GM18517 (cell line): ENCODE data around the gene MPST.

ENCODE experiments used
- ATAC-seq: cut with Tn5 transposase; IDR thresholded peaks from one replicate; pipeline ENCODE4 v1.9.1; 2021; ENCODE audit warnings: mild to moderate bottlenecking, moderate library complexity; ENCODE audit not compliant: unreplicated experiment

MPST gene

DNA sequence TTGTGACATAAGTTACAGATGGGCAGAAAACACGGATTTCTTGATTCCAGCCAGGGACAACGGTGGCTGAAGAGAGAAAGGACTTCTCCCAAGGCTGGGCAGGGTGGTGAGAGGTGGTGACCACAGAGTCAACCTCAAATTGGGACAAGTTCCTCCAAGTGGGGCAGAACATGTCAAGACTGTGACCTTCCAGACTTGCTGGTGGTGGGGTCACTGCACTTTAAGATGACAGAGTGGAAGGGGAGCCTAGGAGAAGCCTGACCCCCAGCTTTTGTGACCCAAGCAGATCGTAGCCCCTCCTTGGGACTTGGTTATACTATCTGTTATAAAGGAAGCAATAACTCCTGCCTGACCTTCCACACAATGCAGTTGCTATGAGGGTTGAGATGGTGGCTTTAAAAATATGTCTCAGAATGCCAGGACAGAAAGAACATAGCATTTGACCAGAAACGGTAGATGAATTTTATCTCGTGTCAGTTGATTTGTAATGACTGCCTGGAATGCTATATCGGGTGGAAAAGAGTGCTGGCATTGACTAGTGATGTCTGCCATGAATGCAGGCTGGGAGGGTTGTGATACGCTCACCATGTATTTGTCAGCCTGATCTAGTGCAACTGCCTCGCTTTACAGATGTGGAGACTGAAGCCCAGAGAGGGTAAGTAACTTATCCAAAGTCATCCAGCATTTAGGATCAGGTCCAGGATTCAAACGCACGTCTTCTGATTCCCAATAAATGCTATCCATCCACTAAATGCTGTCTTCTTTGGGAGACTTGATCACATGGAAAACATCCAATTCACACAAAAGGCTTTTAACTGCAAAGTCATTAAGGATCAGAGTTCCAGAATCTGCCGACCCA lies 18.6 kb upstream of the MPST start:
- ATAC-seq = no peak

DNA sequence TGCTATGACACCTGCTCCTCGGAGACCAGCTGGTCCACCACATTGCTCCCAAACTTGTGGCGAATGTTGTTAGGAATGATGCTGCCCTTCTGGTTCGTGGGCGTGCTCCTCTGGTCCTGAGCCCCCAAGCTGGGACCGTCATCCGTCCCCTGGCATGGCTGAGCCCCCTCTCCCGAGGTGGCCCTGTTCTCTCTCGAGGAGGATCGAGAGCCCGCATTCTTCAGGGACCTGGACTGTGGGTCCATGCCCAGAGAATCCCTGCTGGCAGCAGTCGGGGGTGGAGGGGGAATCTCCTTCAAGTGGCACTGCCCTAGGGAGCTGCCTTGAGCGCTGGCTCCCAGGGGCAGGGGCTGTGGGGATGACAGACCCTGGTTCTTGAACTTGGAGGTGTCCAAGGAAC lies 17.7 kb upstream of the MPST start:
- no peak for ATAC-seq

DNA sequence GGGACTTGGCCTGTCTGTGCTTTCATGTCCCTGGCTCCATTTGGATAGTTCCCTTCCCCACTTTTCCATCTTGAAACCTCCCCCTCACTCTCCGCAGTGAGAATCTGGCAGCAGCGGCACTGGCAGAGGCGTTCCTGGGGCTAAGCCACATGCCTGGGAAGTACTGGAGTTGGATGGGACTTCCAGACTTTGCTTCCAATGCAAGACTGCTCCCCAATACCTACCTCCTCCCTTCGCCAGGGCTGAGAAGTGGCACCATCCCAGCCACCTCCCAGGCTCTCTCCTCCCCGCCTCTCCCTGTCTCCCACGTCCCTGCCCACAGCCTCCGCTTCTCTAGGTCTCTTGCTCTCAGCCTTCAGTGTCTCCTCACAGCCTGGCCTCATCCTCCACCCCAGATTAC lies 16.9 kb upstream of the MPST start:
- ATAC-seq = no peak

DNA sequence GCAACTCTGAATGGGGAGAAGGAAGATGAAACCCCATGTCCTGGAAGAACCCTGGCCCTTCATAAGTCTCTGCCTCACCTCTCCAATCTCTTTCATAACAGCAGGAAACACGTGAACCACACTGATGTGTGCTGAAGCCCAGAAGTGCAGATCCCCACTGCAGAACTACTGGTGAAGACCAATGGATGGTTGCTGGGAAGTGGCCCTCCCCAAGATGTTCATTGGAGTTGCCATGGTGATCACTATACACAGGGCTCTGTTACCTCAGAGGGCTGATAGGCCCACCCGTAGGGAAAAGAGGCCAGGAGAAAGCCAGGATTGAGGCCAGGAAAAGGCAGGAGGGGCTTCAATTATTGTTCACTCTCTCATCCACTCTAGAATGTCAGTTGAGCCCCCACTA lies 11.9 kb upstream of the MPST start:
- ATAC-seq = no peak

DNA sequence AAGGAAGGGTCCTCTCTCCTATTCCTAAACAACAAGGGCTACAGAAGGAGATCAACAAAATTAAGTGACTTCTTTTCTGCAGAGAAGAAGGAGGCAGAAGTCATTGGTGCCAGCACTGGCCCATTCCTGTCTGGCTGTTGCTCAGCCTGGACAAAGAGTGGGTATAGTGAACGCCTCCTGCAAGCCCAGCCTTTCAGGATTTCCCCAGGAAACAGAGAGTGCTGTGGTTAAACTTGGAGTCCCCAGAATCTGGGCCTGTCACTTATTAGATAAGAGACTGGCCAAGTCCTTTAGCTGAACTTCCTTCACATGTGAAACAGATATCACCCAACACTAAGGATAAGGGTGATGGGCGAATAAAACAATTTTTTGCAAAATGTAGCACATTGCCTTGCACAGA lies 11.2 kb upstream of the MPST start:
- no peak for ATAC-seq

DNA sequence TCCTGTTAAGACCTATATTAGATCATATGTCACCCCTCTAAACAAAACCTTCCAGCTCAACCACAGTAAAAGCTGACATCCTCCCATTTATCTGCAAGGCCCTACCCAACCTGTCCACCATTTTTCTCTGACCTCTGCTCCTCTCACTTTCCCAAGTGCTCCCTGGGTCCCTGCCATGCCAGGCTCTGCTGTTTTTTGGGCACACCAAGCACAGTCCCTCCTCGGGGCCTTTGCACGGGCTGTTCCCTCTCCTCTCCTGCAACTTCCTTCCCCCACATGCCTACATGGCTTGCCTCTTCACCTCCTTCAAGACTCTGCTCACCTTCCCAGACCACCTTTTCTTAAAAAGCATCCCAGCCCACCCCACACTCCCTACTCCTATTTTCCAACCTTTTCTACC lies 10.1 kb upstream of the MPST start:
- ATAC-seq = no peak

DNA sequence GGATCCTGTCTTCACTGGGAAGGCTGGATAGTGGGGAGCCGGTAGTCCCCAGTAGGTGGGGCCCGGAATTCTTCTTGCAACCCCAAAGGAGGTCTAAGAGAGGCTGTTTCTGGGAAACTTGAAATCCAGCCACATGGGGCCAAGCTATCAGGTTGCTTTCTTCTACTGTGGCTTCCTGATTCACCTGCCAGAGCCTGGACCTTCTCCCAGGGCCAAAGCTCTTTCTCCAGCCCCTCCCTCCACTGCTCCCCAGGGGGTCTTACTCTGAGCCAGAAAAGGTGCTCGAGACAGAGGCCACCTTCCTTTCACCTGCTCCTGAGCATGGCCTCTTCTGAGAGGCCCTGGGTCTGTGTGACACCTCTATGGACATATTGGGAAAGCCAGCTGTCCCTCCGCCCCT lies 9.4 kb upstream of the MPST start:
- ATAC-seq = no peak

DNA sequence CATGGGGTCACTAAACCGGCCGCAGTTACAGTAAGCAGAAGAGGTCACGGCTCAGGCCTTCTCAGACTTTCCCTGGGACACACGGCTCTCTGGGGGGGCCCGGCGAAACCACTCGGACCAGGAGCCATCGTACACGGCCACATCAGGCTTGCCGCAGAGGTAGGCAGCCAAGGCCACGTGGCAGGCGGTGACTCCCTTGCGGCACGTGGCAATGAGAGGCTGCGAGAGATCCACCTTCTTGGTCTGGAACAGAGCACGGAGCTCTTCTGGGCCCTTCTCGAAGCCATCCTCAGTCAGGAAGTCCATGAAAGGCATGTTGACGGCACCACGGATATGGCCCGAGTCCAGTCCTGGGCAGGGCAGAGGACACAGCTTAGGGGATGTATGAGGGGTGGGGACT lies 8.6 kb upstream of the MPST start:
- no peak for ATAC-seq

DNA sequence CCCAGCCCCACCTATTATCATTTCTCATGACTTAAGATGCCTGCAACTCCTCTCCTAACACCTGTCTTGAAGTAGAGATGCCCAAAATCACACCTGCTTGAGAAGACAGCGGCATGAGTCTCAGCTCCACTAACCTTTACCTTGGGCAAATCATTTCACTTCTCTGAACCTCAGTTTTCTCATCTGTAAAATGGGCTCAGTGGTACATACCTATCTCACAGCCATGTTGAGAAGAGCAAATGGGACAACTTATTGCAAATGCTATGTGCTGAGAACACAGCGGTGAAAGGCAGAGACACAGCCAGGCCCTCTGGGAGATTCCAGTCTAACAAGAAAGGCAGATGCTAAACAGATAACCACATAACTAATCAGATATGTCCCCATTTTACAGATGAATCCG lies 8.1 kb upstream of the MPST start:
- ATAC-seq = no peak

DNA sequence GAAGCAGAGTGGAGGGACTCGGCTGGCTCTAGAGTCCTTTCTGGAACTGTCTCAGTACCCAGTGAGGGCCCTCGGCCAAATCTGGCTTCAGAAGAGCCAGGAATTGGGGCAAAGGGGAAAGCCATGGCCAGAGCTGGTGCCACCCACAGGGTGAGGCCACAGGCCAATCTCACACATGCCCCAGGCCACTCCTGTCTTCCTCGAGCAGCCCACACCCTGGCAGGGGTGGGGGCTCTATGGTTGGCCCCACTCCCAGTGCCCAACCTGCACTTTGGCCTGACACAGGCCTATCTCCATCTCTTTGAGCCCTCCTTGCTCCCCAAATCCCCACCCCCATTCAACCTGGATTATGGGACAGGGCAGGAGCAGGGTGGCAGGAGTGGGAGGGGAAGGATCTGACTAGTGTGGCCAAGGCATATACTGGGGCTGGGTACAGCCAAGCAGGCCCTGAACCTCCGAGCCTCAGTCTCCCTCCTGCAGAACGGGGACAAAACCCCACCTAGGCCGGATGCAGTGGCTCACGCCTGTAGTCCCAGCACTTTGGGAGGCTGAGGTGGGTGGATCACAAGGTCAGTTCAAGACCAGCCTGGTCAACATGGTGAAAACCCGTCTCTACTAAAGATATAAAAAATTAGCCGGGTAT lies 7.2 kb upstream of the MPST start:
- ATAC-seq = no peak

DNA sequence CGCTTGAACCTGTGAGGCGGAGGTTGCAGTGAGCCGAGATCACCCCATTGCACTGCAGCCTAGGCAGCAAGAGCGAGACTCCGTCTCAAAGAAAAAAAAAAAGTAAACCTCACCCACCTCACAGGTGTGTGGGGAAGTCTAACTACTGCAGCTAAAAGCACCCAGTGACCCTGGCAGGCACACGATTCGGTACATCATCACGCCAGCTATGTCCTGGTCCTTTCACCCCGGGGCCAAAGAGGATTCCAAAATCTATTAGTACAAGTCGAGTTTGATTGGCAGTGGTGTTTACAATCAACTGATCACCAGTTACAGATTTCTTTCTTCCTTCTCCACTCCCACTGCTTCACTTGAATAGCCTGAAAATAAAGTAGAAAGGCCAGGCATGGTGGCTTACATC lies 6.6 kb upstream of the MPST start:
- ATAC-seq = no peak

DNA sequence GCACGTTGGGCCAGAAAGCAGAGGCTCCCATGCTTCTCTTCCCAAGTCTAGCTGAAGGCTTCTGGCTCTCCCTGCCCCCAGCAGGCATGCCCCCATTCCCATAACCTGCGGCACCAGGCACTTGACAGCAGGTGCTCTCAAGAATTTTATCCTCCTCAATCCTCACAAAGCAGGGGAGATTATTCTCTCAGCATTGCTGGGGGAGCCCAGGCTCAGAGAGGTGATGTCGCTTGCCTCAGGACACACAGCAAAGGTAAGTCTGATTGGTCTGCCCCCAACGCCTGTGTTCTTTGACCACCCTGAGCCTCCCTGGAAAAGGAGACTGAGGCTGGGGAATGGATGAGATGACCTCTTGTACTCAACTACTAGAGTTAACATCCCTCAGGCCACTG lies 5.1 kb upstream of the MPST start:
- ATAC-seq = no peak

DNA sequence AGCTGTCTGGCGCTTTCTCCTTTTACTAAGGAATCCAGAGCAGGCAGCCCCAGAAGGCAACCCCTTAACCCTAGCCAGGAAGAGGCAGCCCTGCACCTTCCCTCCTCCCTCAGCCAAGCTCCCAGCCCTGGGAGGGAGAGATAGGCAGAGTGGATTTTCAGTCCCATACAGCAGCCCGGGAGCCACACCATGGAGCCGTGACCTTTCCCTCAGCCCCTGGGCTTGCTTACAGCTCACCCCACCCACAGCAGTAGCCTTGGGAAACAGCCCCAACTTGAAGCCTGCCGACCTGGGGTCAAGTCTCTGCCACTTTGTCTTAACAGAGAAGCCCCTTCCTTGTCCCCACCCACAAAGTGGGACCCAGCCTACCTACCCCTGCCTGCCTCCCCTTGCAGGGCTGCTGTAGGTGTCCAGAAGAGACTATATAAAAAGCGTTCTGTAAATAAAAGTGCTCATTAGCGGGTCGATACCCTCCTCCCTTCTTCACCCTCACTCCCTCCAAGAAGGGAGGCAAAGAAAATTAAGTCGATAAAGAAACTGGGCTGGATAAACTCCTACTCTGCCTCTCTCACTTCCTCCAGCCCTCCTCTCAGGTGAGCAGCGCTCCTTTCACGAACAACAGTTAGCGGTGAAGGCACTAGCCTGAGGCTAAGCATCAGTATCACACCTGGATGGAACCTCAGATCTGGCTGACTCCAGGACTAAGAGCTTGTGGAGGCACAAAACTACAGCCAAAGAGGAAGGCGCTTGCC lies 4.5 kb upstream of the MPST start:
- ATAC-seq = no peak

DNA sequence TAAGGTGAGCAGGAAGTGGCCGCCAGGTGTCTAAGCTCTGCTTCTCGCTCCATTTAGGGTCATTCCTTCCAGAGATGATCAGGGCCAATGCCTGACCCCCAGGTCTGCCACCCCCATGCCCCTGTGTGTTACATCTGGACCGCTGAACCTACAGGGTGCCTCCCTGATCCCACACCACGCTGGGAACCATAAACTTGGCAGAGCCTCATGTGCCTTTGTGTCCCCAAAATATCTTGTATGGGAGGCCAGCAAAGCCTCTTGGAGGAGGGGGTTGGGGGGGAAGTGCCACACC lies 4.0 kb upstream of the MPST start:
- ATAC-seq = no peak

DNA sequence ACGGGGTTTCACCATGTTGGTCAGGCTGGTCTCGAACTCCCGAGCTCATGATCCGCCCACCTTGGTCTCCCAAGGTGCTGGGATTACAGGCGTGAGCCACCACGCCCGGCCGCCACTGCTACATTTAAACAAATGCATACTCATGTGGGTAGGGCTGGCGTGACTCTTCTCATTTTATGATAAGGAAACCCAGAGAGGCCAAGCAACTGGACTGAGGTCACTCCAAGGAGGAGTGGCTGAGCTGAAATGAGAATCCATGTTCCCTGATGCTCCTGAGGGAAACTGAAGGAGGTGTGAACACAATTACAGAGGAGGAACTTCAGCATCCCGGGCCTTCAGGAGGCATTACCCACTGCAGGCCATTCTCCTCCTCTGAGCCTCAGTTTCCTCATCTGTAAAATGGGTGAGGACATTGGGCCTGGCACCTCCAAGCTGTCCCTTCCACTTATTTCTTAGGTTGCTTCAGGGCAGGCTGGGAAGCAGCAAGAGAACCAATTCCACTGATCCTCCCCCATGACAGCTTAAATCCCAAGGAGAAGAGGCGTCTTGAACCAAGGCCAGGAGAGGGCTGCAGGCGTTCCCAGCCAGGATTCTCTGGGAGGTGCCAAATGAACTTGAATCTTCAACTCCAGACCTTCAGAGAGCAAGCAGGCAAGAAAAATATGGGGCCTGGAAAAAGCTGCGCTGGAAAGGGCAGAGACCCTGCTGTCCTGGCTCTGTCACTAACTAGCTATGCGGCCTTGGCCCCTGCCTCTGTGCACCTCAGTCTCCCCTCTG lies 3.2 kb upstream of the MPST start:
- ATAC-seq = no peak

DNA sequence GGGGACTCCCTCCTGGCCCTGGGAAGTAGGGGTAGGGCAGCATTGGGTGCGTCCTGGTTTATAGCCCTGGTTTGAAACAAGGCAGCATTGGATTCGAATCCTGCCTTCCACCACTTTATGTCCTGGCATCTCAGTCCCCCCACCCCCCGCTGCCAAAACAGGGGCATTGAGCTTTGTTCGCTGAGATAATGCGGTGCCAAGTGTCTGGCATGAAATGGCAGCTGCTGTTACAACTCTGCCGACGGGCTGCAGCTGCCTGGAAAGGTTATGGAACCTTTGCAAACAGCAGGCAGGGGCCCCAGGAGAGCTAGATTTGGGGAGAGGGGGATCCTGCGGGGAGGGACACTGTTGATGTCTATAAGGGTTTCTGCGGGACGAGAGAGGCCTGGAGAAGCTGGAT lies 2.2 kb upstream of the MPST start:
- no peak for ATAC-seq

DNA sequence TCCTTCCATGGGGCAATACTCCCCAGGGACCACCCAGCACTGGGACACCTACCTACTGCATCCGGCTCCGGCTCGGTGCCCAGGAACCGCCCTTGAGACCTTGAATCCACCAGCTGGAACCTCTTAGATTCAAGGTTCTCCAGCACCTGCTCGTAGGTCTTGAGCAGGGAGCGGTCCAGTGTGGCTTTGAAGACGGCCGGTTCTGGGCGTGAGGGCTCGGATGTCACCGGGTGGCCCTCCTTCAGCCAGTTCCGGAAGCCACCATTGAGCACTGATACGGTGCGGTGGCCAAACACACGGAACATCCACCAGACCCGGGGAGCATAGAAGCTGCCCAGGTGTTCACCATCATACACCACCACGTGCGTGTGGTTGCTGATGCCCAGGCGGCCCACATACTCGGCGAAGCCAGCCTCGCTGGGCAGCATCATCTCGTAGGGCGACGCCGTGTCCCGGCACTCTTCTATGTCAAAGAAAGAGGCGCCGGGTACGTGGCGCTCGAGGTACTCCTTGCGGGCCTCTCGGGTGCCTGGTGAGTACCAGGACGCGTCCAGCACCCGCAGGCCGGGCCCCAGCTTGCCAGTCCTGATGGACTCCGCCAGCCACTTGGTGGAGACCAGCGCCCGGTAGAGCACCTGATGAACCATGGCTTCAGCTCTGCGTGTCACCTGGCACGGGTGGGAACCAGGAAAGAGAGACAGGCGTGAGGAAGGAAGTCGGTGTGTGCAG lies 1.3 kb upstream of the MPST start:
- ATAC-seq = no peak

DNA sequence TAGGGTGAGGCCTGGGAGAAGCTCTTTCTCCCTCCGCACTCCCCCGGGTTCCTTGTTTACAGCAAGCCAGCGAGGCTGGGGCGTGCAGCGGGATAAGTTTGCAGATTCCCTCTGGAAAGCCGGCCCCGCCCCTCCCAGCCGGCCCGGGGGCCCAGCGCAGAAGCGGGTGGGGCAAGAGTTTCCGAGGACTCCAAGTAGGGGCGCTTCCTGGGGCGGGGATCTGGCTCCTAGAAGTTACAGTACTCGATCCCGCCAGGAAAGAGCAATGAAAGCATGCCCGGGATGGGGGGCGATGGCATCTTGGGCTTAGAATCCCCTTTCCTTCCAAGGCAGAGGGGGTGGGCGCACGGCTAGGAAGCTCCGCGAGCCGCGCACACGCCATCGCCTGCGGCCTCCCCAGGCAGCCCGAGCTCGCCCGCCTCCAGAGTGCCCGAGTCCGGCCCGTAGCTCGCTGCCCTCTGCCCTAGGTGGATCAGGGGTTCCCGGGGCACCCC lies 680 bp upstream of the MPST start:
- no peak for ATAC-seq

DNA sequence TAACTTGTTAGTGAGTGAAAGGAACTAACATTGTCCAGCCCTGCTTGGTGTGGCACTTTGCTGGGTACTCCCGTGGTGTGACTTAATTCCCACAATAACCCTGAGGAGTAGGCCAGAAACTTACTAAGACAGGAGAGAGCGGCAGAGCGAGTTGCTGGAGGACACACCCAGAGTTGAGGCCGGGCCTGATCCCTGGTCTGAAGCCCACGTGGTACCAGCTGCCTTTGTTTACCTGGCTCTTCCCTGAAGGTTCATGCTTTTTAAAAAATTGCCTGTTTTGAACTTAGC lies 594 bp downstream of the MPST start:
- ATAC-seq = no peak

DNA sequence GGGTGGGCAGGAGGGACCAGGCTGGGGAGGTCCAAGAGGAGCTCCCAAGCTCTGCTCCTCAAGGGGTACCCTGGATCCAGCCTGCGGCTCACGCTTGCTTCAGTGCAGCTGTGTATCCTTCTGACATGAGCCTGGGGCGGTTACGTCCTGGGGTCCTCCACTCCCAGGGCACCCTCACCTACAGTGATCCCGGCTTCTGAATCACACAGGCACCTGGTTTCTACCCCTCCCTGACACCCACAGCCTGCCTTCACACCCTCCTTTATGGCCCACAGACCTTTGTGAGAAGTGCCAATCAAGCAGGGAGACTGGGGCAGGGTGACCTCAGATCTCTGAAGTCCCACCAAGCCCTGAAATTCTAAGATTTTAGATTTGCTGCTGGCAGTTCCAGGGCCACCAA lies 1.5 kb downstream of the MPST start:
- no peak for ATAC-seq
